GM12892 (cell line): ENCODE data around the gene THADA.

ENCODE experiments used
- POLR2A ChIP-seq: IDR thresholded peaks from 2 replicates; pipeline ENCODE4 v1.6.1; 2011; ENCODE audit warnings: low read depth, low read length, control low read depth
- POLR2AphosphoS5 ChIP-seq: IDR thresholded peaks from 2 replicates; pipeline ENCODE4 v1.6.1; 2011; ENCODE audit warnings: low read depth, low read length, control low read depth
- TAF1 ChIP-seq: IDR thresholded peaks from 2 replicates; pipeline ENCODE4 v1.6.1; 2011; ENCODE audit warnings: low read depth, mild to moderate bottlenecking, control low read depth, low read length, borderline replicate concordance

DNA sequence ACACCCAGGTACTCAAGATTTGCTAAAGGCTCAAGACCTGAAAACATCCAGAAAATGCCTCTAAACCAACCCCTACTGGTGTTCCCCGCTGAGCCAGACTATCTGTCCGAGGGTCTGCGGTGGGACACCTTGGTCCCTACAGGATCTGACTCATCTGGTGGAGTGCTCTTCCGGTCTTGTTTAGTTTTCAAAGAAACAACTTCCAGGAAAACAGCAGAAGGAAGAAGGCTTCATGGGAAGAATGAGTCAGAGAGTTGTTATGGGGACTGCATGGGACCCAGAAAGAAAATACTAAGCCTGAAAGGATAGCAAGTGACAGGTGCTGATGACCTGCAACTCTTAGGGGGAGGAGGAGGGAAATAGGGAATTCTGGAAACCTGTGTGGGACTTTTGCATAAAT lies 410.7 kb downstream of the THADA start:
- TF ChIP-seq POLR2AphosphoS5 (no peak), POLR2A (no peak), TAF1 (no peak)
